ENCODE results near the gene ALK.

GRCh38 chr2:29874745-29875144 is 46.6 kb downstream of the ALK start:
- TF ChIP-seq MAX (IDR thresholded peaks at IDR 0.05): no peak
- TF ChIP-seq USF1 (IDR thresholded peaks at IDR 0.05): no peak
- TF ChIP-seq REST (IDR thresholded peaks at IDR 0.05; ENCODE audit: low read depth): no peak
- no peak for TF ChIP-seq TCF12 (IDR thresholded peaks at IDR 0.05; ENCODE audit: low read depth)
- TF ChIP-seq EP300 (IDR thresholded peaks at IDR 0.05; ENCODE audit: borderline replicate concordance): no peak
- no peak for TF ChIP-seq CEBPB (IDR thresholded peaks at IDR 0.05)
- TF ChIP-seq RAD21 (IDR thresholded peaks at IDR 0.05; ENCODE audit: low read depth): no peak

Measured in Ishikawa (cell line).